GM21825 (cell line): ENCODE measurements around the gene ANKRD29.
"Not testable (repeated sequence)": the region's sequence is repeated elsewhere in the genome, so short reads cannot be mapped to it uniquely, and the experiment has no call there.

Experiments
- ATAC-seq: cut with Tn5 transposase; IDR thresholded peaks from one replicate; pipeline ENCODE4 v1.9.1; 2021; ENCODE audit warnings: mild to moderate bottlenecking, moderate library complexity; ENCODE audit not compliant: unreplicated experiment

ANKRD29 gene

GRCh38 chr18:23584019-23584983 is 78.4 kb downstream of the ANKRD29 start:
- no peak for ATAC-seq

DNA sequence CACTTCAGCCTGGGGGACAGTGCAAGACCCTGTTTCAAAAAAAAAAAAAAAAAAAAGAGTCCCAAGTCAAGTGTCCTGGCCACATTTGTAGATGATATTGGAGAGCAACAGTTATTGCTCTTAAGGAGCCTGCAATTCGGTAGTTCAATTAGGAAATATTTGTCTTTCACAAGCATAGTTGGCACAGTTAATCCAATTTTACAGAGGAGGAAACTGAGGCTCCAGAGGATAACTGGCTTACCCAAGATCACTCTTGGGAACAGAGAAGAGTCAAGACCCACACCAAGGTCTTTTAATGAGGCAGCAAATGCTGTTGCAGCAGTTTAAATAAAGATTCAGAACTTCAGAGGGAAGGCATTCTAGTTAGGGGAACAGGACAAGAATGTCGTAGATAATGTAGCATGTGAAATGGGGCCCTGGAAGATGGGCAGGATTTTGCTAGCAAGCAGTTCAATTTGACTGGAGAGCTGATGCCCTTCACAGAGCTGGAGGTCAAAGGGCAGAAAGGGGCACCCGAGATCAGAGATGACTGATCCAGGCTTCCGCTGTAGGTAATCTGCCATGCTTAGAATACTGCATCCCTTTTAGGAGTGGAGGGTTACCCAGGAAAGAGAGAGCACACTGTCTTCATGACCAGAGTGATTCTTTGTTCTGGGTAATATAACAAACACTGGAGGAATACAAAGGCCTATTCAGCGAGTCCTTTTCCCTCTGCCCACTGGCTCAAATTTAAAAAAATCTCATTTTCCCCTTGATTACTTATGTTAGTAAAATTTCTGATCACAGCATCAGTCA is 79.4 kb downstream of the ANKRD29 start:
- ATAC-seq, result no peak

DNA sequence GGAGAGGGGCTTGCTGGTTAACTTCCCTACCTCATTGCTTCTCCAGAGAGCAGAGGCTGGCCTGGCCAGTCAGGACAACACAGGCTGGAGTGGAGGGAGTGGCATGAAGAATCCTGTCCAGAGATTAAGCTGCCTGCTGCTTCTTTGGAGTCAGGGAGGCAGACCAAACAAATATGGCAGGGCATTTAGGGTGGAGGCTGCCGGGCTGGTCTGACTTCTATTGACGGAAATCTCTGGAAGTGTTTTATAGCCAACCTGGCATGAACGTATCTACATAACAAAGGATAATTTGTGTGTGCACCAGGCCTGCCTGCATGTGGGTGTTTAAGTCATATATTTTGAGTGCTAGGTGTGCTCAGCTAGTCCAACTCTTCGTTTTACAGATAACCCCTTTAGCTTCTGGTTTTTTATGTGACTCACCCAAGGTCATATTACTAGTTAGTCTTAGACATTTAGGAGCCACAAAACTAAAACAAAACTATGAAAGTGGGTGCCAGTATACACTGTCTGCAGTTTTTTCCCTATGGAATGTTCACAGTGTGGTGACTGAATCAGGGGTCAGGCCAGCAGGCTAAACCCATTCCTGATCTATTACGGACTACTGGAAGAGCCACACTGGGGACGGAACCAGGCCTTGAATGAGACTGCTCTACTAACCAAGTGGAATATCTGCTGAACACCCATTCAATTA is 81.9 kb downstream of the ANKRD29 start:
- ATAC-seq, result no peak

- no peak for ATAC-seq
Observed at GRCh38 chr18:23578891-23579653, 83.6 kb downstream of the ANKRD29 start.

DNA sequence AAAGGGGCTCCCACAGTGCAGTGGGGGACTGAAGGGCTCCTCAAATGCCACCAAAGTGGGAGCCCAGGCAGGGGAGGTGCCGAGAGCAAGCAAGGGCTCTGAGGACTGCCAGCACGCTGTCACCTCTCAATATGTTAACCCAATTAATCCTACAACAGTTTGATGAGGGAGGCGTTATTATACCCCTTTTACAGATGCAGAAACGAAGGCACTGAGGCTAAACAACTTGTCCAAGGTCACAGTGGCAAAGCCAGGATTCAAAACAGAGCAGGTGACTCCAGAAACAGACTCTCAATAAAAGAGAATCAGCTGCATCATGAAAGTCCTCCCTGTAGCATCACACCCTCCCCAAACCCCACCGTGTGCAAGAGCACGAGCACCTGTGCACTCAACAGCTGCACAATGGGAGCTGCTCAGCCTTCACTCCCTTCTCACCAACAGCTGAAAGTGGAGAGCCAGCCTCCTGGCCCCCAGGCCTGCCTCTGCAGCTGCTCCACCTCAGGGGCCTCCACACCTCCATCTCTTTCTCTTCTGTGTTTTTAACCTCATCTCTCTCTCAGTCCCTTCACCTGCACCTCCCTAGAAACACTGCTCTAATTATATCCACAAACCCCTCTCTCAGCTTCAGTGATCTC is 84.5 kb downstream of the ANKRD29 start:
- ATAC-seq, result no peak

DNA sequence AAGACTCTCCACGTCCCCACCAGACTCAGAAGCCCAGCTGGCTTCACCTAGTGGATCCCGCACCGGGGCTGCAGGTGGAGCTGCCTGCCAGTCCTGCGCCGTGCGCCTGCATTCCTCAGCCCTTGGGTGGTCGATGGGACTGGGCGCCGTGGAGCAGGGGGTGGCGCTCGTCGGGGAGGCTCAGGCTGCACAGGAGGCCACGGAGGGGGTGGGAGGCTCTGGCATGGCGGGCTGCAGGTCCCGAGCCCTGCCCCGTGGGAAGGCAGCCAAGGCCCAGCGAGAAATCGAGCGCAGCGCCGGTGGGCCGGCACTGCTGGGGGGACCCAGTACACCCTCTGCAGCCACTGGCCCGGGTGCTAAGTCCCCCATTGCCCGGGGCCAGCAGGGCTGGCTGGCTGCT is 85.2 kb downstream of the ANKRD29 start:
- ATAC-seq, result not testable (repeated sequence)

DNA sequence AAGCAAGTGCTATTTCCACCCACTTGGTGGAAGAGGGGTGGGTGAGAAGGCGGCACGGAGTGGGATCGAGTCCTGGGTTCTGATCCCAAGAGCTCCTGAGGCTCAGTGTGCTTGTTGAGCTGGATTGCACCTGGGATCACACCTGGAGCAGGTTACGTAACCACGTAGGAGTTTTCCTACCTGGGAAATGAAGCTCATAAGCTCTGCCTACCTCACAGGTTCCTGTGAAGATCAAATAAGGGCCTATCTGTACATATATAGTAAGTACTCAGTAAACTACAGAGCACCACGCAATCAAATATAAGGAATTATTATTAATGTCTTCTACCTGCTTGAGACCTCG is 87.4 kb downstream of the ANKRD29 start:
- no peak for ATAC-seq

- no peak for ATAC-seq
Observed at GRCh38 chr18:23574611-23575308, 88.0 kb downstream of the ANKRD29 start.

GRCh38 chr18:23573626-23574431 is 88.9 kb downstream of the ANKRD29 start:
- ATAC-seq, result no peak

DNA sequence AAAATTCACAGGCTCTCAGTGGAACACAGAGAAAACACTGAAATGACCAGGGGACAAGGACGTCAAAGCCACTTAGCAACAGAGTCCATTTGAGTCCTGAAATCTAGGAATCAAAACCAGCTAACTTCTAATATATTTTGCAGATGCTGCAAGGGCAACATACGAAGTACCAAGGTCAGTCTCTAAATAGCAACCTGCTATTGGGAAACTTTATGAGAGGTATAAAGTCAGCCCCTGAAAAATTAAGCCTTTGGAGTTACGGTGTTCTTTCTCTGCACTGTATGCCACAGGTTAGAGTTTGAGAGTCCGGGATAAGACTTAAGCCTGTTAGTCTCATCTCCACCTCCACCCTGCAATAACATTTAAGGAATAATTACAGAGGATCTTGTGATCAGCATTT is 89.7 kb downstream of the ANKRD29 start:
- ATAC-seq, result no peak

GRCh38 chr18:23572570-23572969 is 90.1 kb downstream of the ANKRD29 start:
- no peak for ATAC-seq

GRCh38 chr18:23572012-23572411 is 90.7 kb downstream of the ANKRD29 start:
- no peak for ATAC-seq

DNA sequence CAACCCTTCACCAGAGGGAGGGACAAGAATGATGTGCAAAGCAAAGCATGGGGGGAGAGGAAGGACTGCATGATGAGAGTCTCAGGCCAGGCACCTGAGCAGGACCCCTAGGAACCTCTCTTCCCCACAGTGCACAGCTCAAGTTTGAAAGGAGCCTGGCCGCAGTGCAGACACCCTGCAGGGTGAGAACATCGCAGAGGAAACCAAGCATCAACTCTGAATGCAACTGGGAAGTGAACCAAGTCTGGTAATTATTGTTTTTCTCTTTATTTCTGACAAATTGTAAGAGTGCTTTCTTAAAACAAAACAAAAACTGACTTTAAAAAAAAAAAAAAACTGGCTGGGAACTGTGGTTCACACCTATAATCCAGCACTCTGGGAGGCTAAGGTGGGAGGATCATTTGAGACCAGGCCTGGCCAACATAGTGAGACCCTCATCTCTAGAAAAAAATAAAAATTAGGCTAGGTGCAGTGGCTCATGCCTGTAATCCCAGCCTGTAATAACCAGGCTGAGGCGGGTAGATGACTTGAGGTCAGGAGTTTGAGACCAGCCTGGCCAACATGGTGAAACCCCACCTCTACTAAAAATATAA is 91.7 kb downstream of the ANKRD29 start:
- no peak for ATAC-seq

DNA sequence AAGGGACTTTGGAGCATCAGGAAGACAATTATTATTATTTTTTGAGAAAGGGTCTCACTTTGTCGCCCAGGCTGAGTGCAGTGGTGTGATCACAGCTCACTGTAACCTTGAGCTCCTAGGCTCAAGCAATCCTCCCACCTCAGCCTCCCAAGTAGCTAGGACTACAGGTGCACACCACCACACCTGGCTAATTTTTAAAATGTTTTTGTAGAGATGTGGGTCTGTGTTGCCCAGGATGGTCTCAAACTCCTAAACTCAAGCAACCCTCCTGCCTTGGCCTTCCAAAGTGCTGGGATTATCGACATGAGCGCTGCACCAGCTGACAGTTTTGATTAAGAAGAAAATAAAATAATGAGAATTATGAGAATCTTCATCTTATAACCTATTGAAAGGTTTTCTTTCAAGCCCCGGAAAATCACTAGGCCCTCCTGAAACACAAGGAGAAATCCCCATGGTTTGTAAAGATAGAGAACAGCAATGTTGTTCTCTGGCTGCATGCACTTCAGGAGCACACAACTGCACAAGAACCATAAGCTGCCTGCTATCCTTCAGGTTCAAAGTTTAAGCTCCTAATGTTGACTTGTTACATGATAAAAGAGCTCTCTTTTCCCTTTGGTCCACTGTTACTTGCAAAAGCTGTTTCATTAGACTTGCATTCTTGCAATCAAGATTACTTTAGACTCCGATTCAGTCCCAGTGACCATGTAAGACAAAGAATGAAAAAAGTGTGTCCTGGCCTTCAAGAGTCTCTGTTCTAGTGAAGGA is 93.2 kb downstream of the ANKRD29 start:
- no peak for ATAC-seq

DNA sequence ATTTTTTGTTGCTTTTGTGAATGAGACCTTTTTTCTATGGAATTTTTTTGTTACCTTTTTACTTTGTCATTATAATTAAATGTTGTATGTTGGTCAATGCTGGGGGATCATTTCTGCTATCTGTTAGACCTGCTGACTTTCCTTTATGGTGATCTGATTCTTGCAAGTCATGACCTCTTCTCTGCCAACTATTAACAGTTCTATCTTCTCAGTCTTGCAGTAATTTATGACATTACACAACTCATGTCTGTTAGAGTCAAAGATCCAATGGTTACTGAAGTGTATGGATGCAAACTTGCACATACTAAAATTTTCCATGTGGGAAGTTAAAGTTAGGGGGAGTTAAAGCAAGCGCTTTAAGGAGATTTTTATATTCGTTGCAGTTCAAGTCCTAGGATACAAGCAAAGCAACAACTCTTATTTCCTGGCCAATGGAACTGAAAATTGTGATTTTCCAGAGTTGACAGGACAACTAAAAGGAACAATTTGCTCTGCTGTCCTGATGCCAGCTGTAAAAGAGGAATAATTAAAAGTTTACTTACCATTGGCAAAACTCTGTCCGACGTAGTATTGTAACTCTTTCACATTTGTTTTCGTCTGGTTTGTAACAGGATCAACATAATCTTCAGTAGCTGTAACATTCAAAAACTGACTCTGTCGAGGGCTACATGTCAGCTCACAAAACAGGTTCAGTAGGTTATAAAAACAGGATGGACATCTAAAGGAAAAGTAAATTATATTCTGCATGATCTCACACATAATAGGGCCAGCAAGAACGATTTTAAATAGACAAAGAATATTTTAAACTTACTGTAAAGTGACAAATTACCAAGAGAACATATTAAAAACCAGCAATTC is 94.2 kb downstream of the ANKRD29 start:
- no peak for ATAC-seq

GRCh38 chr18:23567671-23568070 is 95.0 kb downstream of the ANKRD29 start:
- ATAC-seq, result no peak
